ENCODE measurements around the gene ALDH4A1. TPM values are rescaled to one million over a fixed set of nuclear protein-coding genes. Genes with fewer than 3 reads are reported as not detected.

Gene ALDH4A1
- total and polyA plus RNA-seq, 10 of the 15 experiments (the other 5 are each of a cell fraction or from before 2014, with no cell fraction given): 0.06 to 25.5 (median 13.0) TPM

DNA sequence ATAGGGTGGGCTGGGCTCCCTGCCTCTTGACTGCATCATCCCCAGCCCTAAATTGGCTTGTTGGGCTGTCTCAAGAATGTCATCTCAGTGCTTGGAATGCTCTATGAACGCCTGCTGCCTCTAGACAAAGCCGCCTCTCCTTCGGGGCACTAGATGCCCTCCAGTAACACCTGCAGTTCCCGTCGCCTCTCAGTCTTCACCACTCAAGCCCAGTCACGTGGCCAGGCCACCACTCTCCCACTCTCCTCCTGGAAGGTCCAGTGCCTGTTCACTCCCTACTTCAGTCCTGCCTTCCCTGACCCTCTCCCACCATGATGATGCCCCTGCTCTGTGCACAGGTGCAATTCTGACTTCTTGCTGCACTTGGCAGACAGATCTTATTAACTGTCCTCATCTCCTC, 49.9 kb downstream of the ALDH4A1 start (continued):
- TF ChIP-seq CBX5 (IDR thresholded peaks at IDR 0.05; ENCODE audit: low read depth) (no peak), HCFC1 (IDR thresholded peaks at IDR 0.05; ENCODE audit: low read length) (no peak), RAD21 (IDR thresholded peaks at IDR 0.05; ENCODE audit: insufficient read depth, low read depth, low read length) (no peak), HDGF (IDR thresholded peaks at IDR 0.05) (no peak), PAX8 (IDR thresholded peaks at IDR 0.05) (no peak), SRF (IDR thresholded peaks at IDR 0.05; ENCODE audit: low read depth in 2 of 2, low read length in 2 of 2) (no peak)
- TF ChIP-seq, protein P1, sequence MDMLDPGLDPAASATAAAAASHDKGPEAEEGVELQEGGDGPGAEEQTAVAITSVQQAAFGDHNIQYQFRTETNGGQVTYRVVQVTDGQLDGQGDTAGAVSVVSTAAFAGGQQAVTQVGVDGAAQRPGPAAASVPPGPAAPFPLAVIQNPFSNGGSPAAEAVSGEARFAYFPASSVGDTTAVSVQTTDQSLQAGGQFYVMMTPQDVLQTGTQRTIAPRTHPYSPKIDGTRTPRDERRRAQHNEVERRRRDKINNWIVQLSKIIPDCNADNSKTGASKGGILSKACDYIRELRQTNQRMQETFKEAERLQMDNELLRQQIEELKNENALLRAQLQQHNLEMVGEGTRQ (IDR thresholded peaks at IDR 0.05; ENCODE audit: borderline replicate concordance, low read depth, low read length): no peak

DNA sequence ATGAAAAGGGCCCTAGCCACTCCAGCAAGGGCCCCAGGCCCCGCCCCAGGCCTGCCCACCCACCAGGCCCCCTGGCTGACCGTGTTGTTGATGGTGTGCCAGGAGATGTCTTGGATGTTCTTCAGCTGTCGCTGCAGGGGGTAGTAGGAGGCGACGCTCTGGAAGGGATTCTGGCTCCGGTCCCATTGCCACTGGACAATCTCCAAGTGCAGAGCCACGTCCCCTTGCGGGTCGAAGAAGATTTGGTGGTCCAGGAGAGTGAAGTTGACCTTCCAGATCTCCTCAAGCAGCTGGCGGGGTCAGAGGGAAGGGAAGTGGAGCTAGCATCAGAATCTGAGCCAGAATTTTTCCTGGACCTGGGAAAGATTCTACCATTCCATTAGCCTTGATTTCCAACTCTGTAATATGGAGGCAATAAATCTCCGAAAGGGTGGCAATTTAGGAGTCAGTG, 53.1 kb downstream of the ALDH4A1 start:
- Histone ChIP-seq H3K4me1 (ENCODE audit: control insufficient read depth, insufficient read depth, low read length) (no peaks in the 10 kb centered on the region), H3K27me3 (replicated peaks in 1 of 2; ENCODE audit: control insufficient read depth in 2 of 2, insufficient read depth in 2 of 2, low read length in 1 of 2) (no peaks in the 10 kb centered on the region; a peak in 2 of 4 replicates), H3K9ac (ENCODE audit: control insufficient read depth, insufficient read depth, low read length) (no peak overlapping the region), H2AFZ (ENCODE audit: control insufficient read depth, low read depth, low read length) (no peak overlapping the region), H3K27ac (ENCODE audit: control insufficient read depth, insufficient read depth) (no peak overlapping the region), H3K4me2 (ENCODE audit: control insufficient read depth, insufficient read depth) (no peak overlapping the region), H3K9me3 (replicated peaks; ENCODE audit: control insufficient read depth, insufficient read depth, low read length) (no peaks in the 10 kb centered on the region; the same call in 2 of the 3 replicates), H3K79me2 (ENCODE audit: control insufficient read depth, insufficient read depth, low read length) (no peaks in the 10 kb centered on the region), H4K20me1 (ENCODE audit: control insufficient read depth, insufficient read depth) (no peaks in the 10 kb centered on the region), H3K36me3 (ENCODE audit: control insufficient read depth in 2 of 2, insufficient read depth in 2 of 2, low read length in 1 of 2) (no peaks in the 10 kb centered on the region), H3K4me3 (no peak overlapping the region)
- TF ChIP-seq CBX5 (IDR thresholded peaks at IDR 0.05; ENCODE audit: low read depth): no peak
- TF ChIP-seq, protein P2, sequence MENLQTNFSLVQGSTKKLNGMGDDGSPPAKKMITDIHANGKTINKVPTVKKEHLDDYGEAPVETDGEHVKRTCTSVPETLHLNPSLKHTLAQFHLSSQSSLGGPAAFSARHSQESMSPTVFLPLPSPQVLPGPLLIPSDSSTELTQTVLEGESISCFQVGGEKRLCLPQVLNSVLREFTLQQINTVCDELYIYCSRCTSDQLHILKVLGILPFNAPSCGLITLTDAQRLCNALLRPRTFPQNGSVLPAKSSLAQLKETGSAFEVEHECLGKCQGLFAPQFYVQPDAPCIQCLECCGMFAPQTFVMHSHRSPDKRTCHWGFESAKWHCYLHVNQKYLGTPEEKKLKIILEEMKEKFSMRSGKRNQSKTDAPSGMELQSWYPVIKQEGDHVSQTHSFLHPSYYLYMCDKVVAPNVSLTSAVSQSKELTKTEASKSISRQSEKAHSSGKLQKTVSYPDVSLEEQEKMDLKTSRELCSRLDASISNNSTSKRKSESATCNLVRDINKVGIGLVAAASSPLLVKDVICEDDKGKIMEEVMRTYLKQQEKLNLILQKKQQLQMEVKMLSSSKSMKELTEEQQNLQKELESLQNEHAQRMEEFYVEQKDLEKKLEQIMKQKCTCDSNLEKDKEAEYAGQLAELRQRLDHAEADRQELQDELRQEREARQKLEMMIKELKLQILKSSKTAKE (IDR thresholded peaks at IDR 0.05; ENCODE audit: low read depth, poor library complexity, severe bottlenecking): no peak
- no peak for TF ChIP-seq STAT3 (IDR thresholded peaks at IDR 0.05; ENCODE audit: low read depth, low read length)
- no peak for TF ChIP-seq MTA2 (IDR thresholded peaks at IDR 0.05; ENCODE audit: low read depth)
- TF ChIP-seq, protein P3, sequence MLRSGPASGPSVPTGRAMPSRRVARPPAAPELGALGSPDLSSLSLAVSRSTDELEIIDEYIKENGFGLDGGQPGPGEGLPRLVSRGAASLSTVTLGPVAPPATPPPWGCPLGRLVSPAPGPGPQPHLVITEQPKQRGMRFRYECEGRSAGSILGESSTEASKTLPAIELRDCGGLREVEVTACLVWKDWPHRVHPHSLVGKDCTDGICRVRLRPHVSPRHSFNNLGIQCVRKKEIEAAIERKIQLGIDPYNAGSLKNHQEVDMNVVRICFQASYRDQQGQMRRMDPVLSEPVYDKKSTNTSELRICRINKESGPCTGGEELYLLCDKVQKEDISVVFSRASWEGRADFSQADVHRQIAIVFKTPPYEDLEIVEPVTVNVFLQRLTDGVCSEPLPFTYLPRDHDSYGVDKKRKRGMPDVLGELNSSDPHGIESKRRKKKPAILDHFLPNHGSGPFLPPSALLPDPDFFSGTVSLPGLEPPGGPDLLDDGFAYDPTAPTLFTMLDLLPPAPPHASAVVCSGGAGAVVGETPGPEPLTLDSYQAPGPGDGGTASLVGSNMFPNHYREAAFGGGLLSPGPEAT (IDR thresholded peaks at IDR 0.05; ENCODE audit: low read depth): no peak
- TF ChIP-seq PAX8 (IDR thresholded peaks at IDR 0.05): no peak
- TF ChIP-seq EZH2 (IDR thresholded peaks at IDR 0.05; ENCODE audit: borderline replicate concordance, control insufficient read depth, low read depth, low read length): no peak
- TF ChIP-seq HDGF (IDR thresholded peaks at IDR 0.05): no peak
- no peak for TF ChIP-seq RUNX3 (IDR thresholded peaks at IDR 0.05; ENCODE audit: low read length)
- TF ChIP-seq ZNF217 (IDR thresholded peaks at IDR 0.05): no peak
- TF ChIP-seq, protein P4, sequence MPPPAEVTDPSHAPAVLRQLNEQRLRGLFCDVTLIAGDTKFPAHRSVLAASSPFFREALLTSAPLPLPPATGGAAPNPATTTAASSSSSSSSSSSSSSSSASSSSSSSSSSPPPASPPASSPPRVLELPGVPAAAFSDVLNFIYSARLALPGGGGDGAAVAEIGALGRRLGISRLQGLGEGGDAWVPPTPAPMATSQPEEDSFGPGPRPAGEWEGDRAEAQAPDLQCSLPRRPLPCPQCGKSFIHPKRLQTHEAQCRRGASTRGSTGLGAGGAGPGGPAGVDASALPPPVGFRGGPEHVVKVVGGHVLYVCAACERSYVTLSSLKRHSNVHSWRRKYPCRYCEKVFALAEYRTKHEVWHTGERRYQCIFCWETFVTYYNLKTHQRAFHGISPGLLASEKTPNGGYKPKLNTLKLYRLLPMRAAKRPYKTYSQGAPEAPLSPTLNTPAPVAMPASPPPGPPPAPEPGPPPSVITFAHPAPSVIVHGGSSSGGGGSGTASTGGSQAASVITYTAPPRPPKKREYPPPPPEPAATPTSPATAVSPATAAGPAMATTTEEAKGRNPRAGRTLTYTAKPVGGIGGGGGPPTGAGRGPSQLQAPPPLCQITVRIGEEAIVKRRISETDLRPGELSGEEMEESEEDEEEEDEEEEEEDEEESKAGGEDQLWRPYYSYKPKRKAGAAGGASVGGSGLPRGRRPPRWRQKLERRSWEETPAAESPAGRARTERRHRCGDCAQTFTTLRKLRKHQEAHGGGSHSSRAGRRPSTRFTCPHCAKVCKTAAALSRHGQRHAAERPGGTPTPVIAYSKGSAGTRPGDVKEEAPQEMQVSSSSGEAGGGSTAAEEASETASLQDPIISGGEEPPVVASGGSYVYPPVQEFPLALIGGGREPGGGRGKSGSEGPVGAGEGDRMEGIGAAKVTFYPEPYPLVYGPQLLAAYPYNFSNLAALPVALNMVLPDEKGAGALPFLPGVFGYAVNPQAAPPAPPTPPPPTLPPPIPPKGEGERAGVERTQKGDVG (CRISPR knock-in tag; IDR thresholded peaks at IDR 0.05): no peak
- TF ChIP-seq SREBF1 (IDR thresholded peaks at IDR 0.05; ENCODE audit: low read length): no peak
- DNase-seq (ENCODE audit: low read depth, low spot score) (no peak), ATAC-seq (no peak), FAIRE-seq (no peak)
- no TSS peak for BruUV-seq (replicated peaks)
- intact Hi-C loops (cut with micrococcal nuclease; ENCODE audit: unreplicated experiment): no loop called here
- in situ Hi-C loops (cut with MboI): no loop called here
- ChIA-PET SMC1A (ENCODE audit: uncharacterized antibody, unreplicated experiment) (no interaction called here), POLR2A (no interaction called here), CTCF (no interaction called here), RAD21 (ENCODE audit: unreplicated experiment) (no interaction called here)
- 23% methylated on average over 11 of the region's 11 CpGs for WGBS (ENCODE audit: insufficient coverage, insufficient replicate concordance, low lambda C conversion rate, missing lambda C conversion rate)
